HepG2 (cell line): ENCODE data around the gene AFG1L. TPM values are rescaled to one million over a fixed set of nuclear protein-coding genes. Genes with fewer than 3 reads are reported as not detected.
A peak's percentile ranks its signal among the peaks of the same experiment; 100 is the strongest.
"Not testable (repeated sequence)": the region's sequence is repeated elsewhere in the genome, so short reads cannot be mapped to it uniquely, and the experiment has no call there.

Source experiments
- ATAC-seq: fragments of 200-7000 bp; cut with Tn5 transposase; 3 replicates; pipeline ENCODE4 v1.9.1; 2020; ENCODE audit warnings: mild to moderate bottlenecking, moderate library complexity
- BruUV-seq: library from RNA; stranded (reverse); fragments of 400-500 nt; replicated peaks from 2 replicates; lab custom pipeline; 2021; lab: Mats Ljungman, UMichigan
- CTCF ChIA-PET: fragments of 300-600 bp; formaldehyde crosslinking; extraction: SDS; loops from one replicate; lab custom pipeline; 2021; ENCODE audit warnings: low total read pairs, inconsistent platforms, low intra/inter-chr PET ratio; lab: Yijun Ruan, JAX
- POLR2A ChIA-PET: fragments of 350-600 bp; sonication (Branson Sonifier 250); formaldehyde crosslinking; loops from one replicate; lab custom pipeline; 2020; ENCODE audit warnings: antibody characterized with exemption, inconsistent platforms; lab: Yijun Ruan, JAX
- DNase-seq: peaks from one replicate; pipeline ENCODE4 v3.0.0-alpha.2; 2015; ENCODE audit warnings: low spot score
- FAIRE-seq: peaks from 3 replicates; lab custom pipeline; 2011; peaks lifted over from hg19 to GRCh38; lab: Jason Lieb, UNC
- H2AFZ ChIP-seq: one replicate; pipeline ENCODE4 v1.6.1; 2011; ENCODE audit warnings: low read length, inconsistent platforms
- H3K27ac ChIP-seq: fragments of 300-600 bp; 3 replicates; pipeline ENCODE4 v1.8.0; 2011; ENCODE audit warnings: mixed run types, mild to moderate bottlenecking, mixed read lengths, low read length, inconsistent platforms; ENCODE audit not compliant: insufficient read depth; ENCODE audit errors: extremely low read length
- H3K27me3 ChIP-seq, 2 experiments: fragments of 200-600 bp in 1 of 2; 2 replicates in 1 of 2; 3 replicates in 1 of 2; pipeline versions ENCODE4 v1.6.0 to v1.8.0; 2011; ENCODE audit warnings: low read length in 2 of 2, mild to moderate bottlenecking in 2 of 2, moderate library complexity in 2 of 2, inconsistent platforms in 1 of 2; ENCODE audit not compliant: insufficient read depth in 2 of 2, control insufficient read depth in 1 of 2
- H3K36me3 ChIP-seq, 2 experiments: fragments of 200-600 bp in 1 of 2; replicated peaks in 1 of 2; 2 replicates in 1 of 2; 3 replicates in 1 of 2; pipeline versions ENCODE4 v1.5.1 to v1.8.0; 2011; ENCODE audit warnings: low read length in 2 of 2, inconsistent platforms in 1 of 2; ENCODE audit not compliant: insufficient read depth in 2 of 2, control insufficient read depth in 1 of 2
- H3K4me1 ChIP-seq: 2 replicates; pipeline ENCODE4 v1.5.1; 2012; ENCODE audit warnings: low read length, inconsistent platforms; ENCODE audit not compliant: insufficient read depth
- H3K4me2 ChIP-seq: 2 replicates; pipeline ENCODE4 v1.6.0; 2011; ENCODE audit warnings: low read depth, low read length, inconsistent platforms
- H3K4me3 ChIP-seq, 3 experiments: fragments of 200-600 bp in 1 of 3; sonication (generic), shearing (Covaris generic) in 1 of 3; replicated peaks in 1 of 3; 2 replicates each; pipeline ENCODE4 v1.5.1; 2011 to 2016; ENCODE audit warnings: low read length in 3 of 3, inconsistent platforms in 2 of 3, low read depth in 2 of 3, mild to moderate bottlenecking in 2 of 3, control low read depth in 1 of 3, mixed read lengths in 1 of 3; ENCODE audit not compliant: insufficient read depth in 1 of 3
- H3K79me2 ChIP-seq: one replicate; pipeline ENCODE4 v1.6.1; 2011; ENCODE audit warnings: low read length, inconsistent platforms; ENCODE audit not compliant: insufficient read depth
- H3K9ac ChIP-seq: 2 replicates; pipeline ENCODE4 v1.6.0; 2011; ENCODE audit warnings: mild to moderate bottlenecking, low read depth, low read length, inconsistent platforms; ENCODE audit not compliant: insufficient read depth
- H3K9me3 ChIP-seq: 2 replicates; pipeline ENCODE4 v1.5.1; 2012; ENCODE audit warnings: mild to moderate bottlenecking, low read length
- H4K20me1 ChIP-seq: 2 replicates; pipeline ENCODE4 v1.6.0; 2011; ENCODE audit warnings: inconsistent platforms, mild to moderate bottlenecking, low read length, moderate library complexity; ENCODE audit not compliant: insufficient read depth
- ATF1 ChIP-seq: IDR thresholded peaks from 2 replicates; pipeline ENCODE4 v1.6.1; 2016; ENCODE audit warnings: mild to moderate bottlenecking, control low read depth
- ISX ChIP-seq: sonication (generic); formaldehyde crosslinking; conservative IDR thresholded peaks from 2 replicates; pipeline ENCODE4 v1.5.0; 2020; ENCODE audit warnings: missing genetic modification reagents
- NFIC ChIP-seq: IDR thresholded peaks from 2 replicates; pipeline ENCODE4 v1.6.1; 2012; ENCODE audit warnings: mild to moderate bottlenecking, low read length, inconsistent platforms
- NR2F1 ChIP-seq, 2 experiments: fragments of 450-650 bp in 1 of 2; formaldehyde crosslinking in 1 of 2; IDR thresholded peaks; 2 replicates each; pipeline versions ENCODE4 v1.5.0 to v1.6.1; 2016 to 2020; ENCODE audit warnings: mild to moderate bottlenecking in 1 of 2, missing compliant biosample characterization in 1 of 2, missing genetic modification reagents in 1 of 2, moderate library complexity in 1 of 2
- SP140L ChIP-seq: sonication (generic); formaldehyde crosslinking; IDR thresholded peaks from 2 replicates; pipeline ENCODE4 v1.4.0; 2020; ENCODE audit warnings: missing genetic modification reagents, borderline replicate concordance
- ZNF646 ChIP-seq: sonication (generic); formaldehyde crosslinking; IDR thresholded peaks from 2 replicates; pipeline ENCODE4 v1.9.0; 2021; ENCODE audit warnings: mild to moderate bottlenecking, missing genetic modification reagents
- WGBS: methylation state at CpG from one replicate; pipeline ENCODE4 v1.1.6; 2017; ENCODE audit warnings: low lambda C conversion rate; 5-methylcytosine and 5-hydroxymethylcytosine counted together
- in situ Hi-C: cut with HindIII; loops from 2 replicates; pipeline ENCODE4 v1.10.0; 2017; ENCODE audit warnings: low pct_unique_long_range_greater_than_20kb; ENCODE audit not compliant: extremely low pct_ligation_motif_present
- intact Hi-C: fragments of 100-400 bp; cut with micrococcal nuclease; formaldehyde crosslinking; loops from one replicate; pipeline ENCODE4 v1.10.0; 2022; ENCODE audit not compliant: unreplicated experiment
- polyA plus RNA-seq, 8 experiments: library from polyadenylated mRNA; depleted of rRNA in 3 of 8; stranded (reverse) in 7 of 8; unstranded in 1 of 8; fragments of >200 nt; fragmentation: Illumina TruSeq in 4 of 8; extraction: Trizol in 4 of 8; gene quantifications; 2 replicates each; pipeline versions ENCODE4 v1.2.1 to v1.2.3, GENCODE V29; 2011 to 2016; ENCODE audit warnings: low read depth in 4 of 8, missing spikeins in 1 of 8, mixed read lengths in 1 of 8; ENCODE audit not compliant: insufficient read depth in 1 of 8
- total RNA-seq, 5 experiments: library from RNA; depleted of rRNA; stranded (reverse); fragments of >200 nt; fragmentation: Illumina TruSeq; extraction: Trizol; gene quantifications; 2 replicates each; pipeline ENCODE4 v1.2.3, GENCODE V29; 2016; ENCODE audit warnings: low read depth in 1 of 5

Gene AFG1L
- total and polyA plus RNA-seq, 2 of the 13 experiments (the other 11 are each of a cell fraction or from before 2014, with no cell fraction given), result 3.1 to 14.0 TPM

- TF ChIP-seq ZNF646 (CRISPR knock-in tag), result no peak
- TF ChIP-seq NFIC, result peak; percentile 38; the same call in 1 of the 2 replicates
- no peak for TF ChIP-seq ISX (CRISPR knock-in tag)
- TF ChIP-seq ATF1, result no peak
- TF ChIP-seq NR2F1 (CRISPR knock-in tag; IDR thresholded peaks at IDR 0.05), result 0 out of 4 replicates have a peak, but pooled peaks of 1 of the 2 experiments have one; percentile 16
- TF ChIP-seq SP140L (CRISPR knock-in tag), result no peak
These were observed 29.0 kb downstream of the AFG1L start (continued) for GRCh38 chr6:108323710-108324466.

GRCh38 chr6:108330221-108330785, 35.4 kb downstream of the AFG1L start:
- POLR2A ChIA-PET, FAIRE-seq, H3K27ac ChIP-seq, H3K36me3 ChIP-seq, H4K20me1 ChIP-seq, in situ Hi-C loops, H3K4me3 ChIP-seq, H3K9me3 ChIP-seq, H3K79me2 ChIP-seq, H2AFZ ChIP-seq, CTCF ChIA-PET, H3K9ac ChIP-seq, DNase-seq, BruUV-seq, intact Hi-C loops, ATAC-seq, H3K4me2 ChIP-seq, H3K27me3 ChIP-seq, H3K4me1 ChIP-seq: not testable (repeated sequence)
- WGBS, result 97% methylated on average over 7 of the region's 7 CpGs
